Esophagus squamous epithelium (tissue), 4 donors: ENCODE data around the gene DLG4.

Experiments
- CTCF ChIP-seq, 6 experiments: fragments of 450-650 bp in 4 of 6; fragments of 200-600 bp in 2 of 6; sonication (generic) in 2 of 6; IDR thresholded peaks; one replicate each; pipeline ENCODE4 v1.5.1; 2016 to 2019; ENCODE audit warnings: antibody characterized with exemption in 6 of 6, mild to moderate bottlenecking in 4 of 6, moderate library complexity in 4 of 6
- POLR2A ChIP-seq, 4 donors: fragments of 450-650 bp; IDR thresholded peaks; one replicate each; pipeline ENCODE4 v1.6.1; 2017; ENCODE audit warnings: antibody characterized with exemption in 4 of 4, mild to moderate bottlenecking in 4 of 4, moderate library complexity in 3 of 4

GRCh38 chr17:7213895-7214299 lies 5.7 kb downstream of the DLG4 start:
- TF ChIP-seq CTCF (IDR thresholded peaks at IDR 0.05): peak in 1 of 6 experiments; percentile 27
- no peak for TF ChIP-seq POLR2A (IDR thresholded peaks at IDR 0.05)
